Measurements from ENCODE around the gene SFXN2.
"Not testable (repeated sequence)": the region's sequence is repeated elsewhere in the genome, so short reads cannot be mapped to it uniquely, and the experiment has no call there.

Gene SFXN2

DNA sequence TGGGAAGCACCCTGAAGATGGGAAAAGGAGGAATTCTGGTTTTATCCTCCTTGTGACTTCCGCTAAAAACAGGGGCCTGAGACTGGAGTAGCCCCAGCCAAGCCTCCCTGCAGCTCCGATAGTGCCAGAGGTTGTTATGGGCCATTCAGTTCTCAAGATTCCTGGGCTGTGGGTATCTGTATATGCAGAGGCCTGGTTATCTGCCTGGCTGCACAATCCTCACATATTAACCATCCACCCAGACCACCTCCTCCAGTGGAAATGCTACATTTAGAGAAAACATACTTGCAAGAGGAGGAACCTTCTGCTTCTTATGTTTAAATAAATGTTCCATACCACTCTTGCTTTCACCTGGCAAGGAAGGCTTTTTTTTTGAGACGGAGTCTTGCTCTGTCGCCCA is 34.8 kb upstream of the SFXN2 start:
- ATAC-seq = no peak
- DNase-seq = no peak

DNA sequence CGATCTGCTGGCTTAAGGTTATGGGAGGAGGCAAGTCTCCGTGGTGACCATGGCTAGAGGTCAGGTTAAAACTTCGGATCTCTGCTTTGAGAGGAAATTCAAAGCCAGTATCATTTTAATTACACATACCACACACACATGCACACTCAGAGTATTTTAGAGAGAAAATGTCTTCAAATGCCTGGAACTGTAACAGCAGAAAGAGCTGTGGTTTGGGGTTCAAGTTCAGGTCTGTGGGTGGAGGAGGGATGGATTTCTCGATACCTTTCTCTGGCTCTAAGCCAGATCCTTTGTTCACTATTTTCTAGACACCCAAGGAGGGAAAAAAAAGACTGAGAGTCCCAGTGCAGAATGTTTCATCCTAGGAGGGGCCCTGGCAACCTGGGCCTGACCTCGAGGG is 32.7 kb upstream of the SFXN2 start:
- peak; percentile 26 for ATAC-seq
- DNase-seq = no peak

DNA sequence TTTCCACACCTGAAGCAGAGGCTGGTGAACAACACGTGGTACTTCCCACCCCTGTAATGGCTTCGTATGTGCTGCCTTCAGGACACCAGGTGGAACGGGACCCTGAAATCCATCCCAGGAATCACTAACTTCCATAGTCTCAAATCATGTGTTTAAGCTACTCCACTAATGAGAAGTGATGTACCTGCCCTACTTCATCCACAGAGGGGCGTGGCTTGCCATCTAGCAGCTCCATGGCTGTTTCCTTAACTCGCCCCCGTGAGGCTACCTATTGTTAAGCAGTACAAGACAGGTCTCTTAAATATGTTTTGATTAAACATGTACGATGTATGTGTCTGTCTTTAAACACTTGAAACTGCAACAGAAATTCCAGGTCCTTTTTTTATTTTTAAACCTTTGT is 32.0 kb upstream of the SFXN2 start:
- no peak for DNase-seq
- ATAC-seq = no peak

DNA sequence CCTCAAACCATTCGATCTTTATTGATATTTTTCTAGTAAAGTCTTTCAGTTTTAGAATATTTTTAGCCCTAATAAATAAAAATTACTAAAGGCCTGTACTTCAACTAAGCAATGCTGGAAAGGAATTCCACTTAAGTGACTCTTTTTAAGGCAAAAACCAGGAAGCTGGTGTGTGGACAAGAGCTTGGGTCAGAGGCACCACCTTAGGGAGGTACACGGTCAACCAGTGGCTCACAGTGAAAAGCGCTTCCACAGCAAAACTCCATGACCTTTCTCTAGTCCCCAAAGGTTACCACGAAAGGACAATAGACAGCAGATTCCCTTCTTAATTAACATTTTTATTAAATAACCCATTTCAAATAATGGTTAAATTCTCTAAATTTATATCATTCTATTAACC is 31.5 kb upstream of the SFXN2 start:
- ATAC-seq (no peak), DNase-seq (no peak)

DNA sequence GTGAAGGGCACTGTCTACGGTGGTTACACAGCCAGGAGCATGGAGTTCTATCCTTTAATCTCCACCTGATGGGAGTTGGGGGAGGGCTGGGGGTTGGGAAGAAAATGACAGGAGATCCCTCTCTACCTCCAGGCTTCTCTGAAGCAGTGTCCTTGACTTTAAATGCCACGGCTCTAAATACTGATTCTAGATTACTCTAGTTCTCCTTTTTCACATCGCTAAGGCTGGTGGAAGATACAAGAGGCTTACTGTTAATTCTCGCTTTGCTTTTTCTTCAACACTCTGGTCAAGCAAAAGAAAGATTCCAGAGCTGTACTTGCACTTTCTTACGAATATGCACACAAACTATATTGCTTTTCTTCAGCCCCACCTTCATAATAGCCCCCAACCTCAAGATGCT is 30.7 kb upstream of the SFXN2 start:
- DNase-seq = no peak
- ATAC-seq = no peak

DNA sequence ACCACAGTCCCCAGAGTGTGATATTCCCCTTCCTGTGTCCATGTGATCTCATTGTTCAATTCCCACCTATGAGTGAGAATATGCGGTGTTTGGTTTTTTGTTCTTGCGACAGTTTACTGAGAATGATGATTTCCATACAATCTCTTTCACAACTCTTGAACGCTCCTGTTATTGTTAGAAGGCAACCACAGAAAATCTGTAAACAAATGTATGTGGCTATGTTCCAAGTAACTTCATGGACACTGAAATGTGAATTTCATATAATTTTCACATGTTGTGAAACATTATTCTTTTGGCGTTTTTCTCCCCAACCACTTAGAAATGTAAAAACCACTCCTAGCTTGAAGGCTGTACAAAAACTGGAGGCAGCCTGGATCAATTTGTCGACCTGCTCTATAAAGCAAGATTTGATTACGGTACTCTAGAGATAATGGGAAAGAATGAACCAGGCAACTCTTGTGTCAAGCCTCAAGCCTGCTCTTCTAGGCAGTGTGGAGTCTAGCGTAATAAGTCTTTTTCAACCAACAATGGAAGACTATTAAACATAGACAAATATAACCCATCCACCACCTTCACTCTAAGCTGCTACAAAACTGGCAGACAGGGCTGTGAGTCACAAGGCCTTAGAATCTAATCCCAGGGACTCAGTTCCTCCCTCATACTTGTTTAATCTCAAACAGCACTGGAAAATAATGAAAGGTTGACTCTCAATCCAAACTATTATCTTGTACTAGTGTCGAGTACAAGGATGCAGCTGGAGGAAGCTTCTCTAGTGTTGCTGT is 23.0 kb upstream of the SFXN2 start:
- ATAC-seq = no peak
- no peak for DNase-seq

DNA sequence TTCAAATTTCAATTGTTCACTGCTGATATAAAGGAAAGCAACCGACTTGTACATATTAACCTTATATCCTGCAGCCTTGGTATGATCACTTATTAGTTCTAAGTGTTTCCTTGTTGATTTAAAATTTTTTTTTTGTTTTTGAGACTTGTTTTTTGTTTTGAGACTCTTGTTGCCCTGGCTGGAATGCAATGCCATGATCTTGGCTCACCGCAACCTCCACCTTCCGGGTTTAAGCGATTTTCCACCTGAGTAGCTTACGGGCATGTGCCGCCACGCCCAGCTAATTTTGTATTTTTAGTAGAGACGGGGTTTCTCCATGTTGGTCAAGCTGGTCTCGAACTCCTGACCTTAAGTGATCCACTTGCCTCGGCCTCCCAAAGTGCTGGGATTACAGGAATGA is 19.0 kb upstream of the SFXN2 start:
- ATAC-seq = not testable (repeated sequence)

DNA sequence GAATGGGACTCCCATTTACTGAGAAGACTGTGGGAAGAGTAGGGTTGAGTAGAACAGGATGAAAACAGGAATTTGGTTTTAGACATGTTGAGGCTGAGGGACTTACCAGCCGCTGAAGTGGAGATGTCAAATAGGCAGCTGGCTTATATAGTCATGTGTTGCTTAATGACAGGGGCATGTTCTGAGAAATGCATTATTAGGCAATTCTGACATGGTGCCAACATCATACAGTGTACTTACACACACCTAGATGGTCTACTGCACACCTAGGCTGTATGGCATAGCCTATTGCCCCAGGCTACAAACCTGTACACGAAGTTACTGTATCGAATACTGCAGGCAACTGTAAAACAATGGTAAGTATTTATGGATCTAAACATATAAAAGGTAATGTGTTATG is 17.7 kb upstream of the SFXN2 start:
- ATAC-seq (no peak), DNase-seq (no peak)

More for the DNA sequence above, 19.0 kb upstream of the SFXN2 start:
- not testable (repeated sequence) for DNase-seq

DNA sequence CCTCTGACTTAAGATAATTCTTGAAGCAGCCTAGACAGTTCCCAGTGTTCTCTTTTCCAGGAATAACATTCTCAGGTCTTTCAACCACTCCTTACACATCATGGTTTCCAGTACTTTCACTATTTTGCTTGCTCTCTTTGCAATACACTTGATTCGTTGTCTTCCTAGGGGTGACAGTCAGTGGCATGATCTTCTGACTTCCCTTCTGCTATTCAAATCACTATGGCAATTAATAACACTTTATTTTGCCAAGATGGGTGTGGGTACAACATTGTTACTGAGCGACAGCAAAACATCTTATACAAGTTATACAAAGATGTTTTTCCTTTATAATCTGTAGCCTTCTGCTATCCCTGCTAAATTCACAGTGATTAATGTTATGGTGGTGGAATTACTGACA is 15.5 kb upstream of the SFXN2 start:
- DNase-seq (no peak), ATAC-seq (no peak)

DNA sequence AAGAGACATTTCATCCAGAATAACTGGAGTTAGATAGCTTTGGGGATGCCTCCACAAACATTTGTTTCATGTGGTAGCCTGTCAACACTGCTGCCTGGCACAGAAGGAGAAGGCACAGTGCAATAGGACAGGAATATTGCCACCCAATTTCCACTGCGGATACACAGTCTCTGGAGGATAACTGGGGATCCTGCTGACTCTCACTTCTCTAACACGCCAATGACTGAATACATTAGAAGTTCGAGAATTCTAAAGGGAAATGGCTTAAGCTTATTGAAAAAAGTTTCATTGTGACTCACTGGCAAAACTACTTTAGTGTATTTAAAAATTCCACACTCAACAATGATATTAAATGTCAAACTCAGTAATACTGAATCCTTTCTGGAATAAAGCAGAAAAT is 13.2 kb upstream of the SFXN2 start:
- ATAC-seq (no peak), DNase-seq (no peak)

DNA sequence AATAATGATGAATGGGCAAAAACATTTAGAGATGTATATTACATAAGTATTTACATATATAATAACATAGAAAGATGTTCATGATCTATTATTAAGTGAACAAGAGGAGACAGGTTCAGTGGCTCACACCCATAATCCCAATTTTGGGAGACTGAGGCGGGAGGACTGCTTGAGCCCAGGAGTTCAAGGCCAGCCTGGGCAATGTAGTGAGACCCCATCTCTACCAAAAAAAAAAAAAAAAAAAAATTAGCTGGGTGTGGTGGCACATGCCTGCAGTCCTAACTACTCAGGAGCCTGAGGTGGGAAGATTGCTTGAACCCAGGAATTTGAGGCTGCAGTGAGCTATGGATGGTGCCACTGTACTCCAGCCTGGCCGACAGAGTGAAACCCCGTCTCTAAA is 12.6 kb upstream of the SFXN2 start:
- no peak for ATAC-seq

DNA sequence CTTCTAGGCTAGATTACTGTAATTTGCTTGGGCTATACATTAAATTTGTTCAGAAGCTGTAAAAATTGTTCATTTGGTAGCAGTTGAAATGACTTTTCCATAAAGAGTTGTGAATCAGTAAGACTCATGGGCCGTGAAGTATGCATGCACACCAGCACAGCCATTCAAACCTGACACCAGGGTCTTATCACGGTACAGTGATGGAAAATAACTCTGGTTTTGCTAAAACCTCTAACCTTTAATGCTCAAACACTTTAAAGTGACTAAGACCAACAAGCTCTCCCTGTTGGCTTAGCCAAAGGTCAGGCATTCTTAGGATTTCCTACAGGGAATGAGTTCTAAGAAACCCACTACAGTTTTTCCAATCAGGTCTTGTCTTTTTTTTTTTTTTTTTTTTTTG is 11.7 kb upstream of the SFXN2 start:
- ATAC-seq (peak; percentile 89), DNase-seq (peak; percentile 19)

More for the DNA sequence above, 12.6 kb upstream of the SFXN2 start:
- no peak for DNase-seq

DNA sequence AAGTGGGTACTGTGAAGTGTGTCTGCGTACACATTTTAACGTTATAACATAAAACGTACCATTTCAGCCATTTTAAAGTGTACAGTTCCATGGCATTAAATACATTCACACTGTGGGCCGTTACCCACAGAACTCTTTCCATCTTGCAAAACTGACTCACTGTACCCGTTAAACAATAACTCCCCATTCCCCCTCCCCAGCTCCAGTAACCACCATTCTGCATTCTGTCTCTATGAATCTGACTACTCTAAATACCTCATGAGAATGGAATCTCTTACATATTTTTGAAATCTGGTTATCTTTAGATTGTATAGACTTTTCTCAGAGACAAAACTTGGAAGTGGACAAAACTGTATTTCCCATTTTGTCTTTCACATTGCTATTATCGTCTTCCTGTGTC is 9.5 kb upstream of the SFXN2 start:
- ATAC-seq (peak; percentile 81), DNase-seq (no peak)

DNA sequence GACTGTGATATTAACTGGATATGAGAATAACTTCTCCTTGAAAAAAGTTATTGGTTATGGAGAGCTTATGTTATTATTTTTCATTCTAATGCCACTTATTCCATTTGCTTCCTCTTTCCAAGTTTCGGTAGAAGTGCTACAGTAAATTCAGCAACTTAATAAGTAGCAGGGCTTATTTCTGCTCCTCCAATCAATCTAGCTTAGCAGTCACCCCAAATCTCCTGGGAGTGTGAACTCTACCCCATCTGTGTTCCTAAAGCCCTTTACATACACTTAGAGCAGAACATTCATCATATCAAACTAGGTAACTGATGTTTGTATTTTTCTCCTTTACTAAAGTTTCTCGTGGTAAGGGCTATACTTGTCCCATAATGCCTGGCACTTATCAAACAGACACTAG is 8.9 kb upstream of the SFXN2 start:
- no peak for ATAC-seq
- no peak for DNase-seq

DNA sequence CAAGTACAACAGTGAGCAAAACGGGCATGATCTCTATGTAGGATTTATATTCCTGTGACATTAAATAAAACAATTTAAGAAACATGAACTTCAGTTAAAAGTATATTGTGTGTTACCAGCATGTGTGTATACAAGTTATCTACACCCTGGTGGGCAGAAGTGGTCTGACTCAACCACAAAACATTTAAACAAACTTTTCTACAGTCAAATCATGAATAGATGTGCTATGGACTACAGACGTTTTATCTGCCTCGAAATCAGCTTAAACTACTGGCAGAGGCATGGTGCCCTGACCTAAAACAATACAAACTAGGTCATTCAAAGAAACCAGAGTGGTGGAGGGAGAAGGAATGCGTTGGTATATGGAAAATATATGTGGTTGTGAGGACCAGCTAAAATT is 3.8 kb upstream of the SFXN2 start:
- DNase-seq (no peak), ATAC-seq (peak; percentile 16)

DNA sequence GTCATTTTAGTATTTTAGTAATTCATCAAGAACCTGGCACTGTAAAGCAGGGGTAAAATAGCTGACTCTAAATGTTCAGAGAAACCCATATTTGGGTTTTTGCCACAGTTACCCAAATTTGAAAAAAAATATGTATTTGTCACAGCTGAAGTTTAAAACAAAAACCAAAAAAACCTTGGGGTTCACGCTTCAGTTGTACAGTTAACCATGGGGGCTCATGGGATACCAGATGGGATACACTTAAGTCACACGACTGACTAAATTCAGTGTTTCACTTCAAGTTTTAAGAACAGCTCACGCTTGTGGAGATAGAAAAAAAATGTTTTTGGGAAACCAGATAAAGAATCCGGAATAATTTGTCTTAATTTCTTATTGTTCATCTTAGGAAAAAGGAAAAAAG is 2.3 kb upstream of the SFXN2 start:
- ATAC-seq (no peak), DNase-seq (no peak)

DNA sequence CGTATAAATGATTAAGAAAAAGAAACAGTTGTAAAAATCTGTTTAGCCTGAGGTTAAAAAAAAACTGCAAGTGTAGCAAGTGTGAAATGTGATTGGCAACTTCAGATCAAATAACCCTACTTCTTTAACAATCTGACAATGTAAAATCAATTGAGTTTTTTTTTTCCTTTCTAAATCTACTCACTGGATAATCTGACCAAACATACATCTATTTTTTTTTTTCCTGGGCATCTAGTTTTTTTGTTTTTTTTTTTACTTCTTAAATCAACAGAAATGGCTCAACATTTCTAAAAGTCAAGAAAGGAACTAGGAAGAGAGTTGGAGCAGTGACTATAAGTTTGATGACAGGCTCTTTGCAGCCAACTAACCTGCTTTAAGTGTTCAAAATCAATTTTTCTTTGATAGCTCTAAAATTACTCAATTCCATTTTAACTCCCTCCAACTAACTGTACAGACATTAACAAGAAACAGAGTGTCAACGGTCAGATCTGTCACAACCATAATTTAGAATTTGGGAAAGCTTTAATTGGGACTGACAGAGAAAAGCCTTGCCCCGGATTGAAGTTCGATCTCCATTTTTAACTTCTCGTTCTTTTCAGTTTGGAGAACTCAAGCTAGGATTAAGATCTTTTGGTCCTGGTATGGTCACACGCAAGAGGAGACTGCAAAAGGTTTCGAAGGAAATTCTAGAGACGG is 1.4 kb upstream of the SFXN2 start:
- ATAC-seq = no peak

DNA sequence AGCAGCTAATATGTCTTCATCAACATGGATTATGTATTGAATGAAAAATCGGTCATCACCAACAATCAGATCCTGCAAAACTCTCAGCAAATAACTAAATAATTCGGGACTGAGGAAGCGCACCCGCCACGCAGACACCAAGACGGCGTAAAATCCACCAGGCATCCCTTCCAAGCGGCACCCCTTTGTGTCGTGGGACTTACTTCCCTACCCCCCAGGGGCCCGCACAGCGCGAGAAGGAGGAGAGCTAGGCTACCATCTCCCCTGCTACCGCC is 960 bp upstream of the SFXN2 start:
- ATAC-seq = peak; percentile 55

More for the DNA sequence above, 1.4 kb upstream of the SFXN2 start:
- no peak for DNase-seq

DNA sequence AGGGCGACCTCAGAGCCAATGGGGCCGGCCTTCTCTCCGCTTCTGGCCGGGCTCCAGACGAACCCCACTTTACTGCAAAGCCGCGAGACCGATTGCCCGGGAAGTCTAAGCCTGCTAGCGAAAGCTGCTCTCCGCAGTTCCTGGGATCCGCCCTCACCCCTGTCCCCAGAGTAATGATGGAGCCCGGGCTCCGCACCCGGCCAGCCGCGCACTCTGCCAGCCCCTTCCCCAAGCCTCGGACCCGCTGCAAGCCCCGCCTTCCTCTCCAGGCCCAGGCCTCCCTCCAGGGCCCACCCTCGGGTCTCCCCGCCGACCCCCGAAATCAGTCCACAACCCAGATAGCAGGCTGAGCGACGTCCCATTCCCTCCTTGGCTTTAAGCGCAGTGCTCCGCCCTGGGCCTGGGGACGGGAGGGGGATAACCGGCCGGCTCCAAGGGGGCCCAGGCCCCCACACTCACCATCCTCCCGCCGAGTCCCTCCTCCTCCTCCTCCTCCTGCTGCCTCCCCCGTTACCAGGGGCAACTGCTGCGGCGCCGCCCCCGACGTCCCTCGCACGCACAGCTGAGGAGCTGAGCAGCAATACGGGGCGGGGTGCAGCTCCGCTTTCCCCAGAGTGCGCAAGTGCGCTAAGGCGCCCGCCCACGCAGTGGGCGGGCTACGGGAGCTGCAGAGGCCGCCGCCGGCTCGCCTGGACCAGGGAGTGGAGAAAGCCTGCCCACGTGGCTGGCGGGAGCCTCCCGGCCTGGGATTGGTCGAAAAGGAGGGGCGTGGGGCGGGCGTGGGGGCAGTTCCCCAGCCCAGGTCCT is 419 bp upstream of the SFXN2 start, which contains the start of gene ARL3:
Gene ARL3, minus strand, starts transcription at position 584 of the 807 bp plus-strand sequence. Its CDS starts 122 bp downstream, at position 462.
- ATAC-seq (peak; percentile 89), DNase-seq (peak; percentile 98)

More for the DNA sequence above, 960 bp upstream of the SFXN2 start:
- DNase-seq = no peak

DNA sequence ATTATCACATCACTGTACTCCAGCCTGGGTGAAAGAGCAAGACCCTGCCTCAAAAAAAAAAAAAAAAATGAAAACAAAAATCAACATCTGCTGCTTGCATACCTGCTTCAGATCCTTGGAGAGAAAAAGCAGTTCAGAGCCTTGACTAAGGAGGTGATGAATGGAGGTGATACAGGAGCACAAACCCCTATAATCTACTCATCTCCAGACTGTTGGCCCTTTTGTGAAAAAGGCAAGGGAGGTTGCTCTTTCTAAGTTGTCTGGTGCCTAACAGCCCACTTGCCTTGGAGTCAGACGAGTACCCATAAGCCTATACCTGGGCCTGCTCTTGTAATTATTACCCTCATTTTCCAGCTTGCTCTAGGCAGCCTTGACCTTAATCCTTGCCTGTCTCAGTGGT is 1.4 kb downstream of the SFXN2 start:
- no peak for DNase-seq
- no peak for ATAC-seq

DNA sequence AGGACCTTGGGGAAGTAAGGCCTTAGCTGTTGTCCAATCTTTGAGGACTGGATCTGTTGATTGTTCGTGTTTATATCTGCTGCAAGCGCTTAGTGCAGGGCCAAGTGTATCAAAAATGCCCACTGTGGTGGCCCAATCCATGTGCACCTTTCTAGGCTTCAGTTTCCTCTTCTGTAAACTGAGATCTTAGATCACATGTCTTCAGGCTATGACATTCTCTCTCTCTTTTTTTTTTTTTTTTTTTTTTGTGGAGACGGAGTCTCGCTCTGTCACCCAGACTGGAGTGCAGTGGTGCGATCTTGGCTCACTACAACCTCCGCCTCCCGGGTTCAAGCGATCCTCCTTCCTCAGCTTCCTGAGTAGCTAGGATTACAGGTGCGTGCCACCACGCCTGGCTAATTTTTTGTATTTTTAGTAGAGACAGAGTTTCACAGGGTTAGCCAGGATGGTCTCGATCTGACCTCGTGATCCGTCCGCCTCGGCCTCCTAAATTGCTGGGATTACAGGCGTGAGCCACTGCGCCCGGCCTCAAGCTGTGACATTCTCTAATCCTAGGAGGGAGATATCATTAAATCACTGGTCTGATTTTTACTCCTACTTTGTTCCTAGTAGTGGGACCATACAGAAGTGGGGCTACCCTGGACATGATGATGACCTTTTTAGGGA is 2.6 kb downstream of the SFXN2 start:
- not testable (repeated sequence) for ATAC-seq, DNase-seq

DNA sequence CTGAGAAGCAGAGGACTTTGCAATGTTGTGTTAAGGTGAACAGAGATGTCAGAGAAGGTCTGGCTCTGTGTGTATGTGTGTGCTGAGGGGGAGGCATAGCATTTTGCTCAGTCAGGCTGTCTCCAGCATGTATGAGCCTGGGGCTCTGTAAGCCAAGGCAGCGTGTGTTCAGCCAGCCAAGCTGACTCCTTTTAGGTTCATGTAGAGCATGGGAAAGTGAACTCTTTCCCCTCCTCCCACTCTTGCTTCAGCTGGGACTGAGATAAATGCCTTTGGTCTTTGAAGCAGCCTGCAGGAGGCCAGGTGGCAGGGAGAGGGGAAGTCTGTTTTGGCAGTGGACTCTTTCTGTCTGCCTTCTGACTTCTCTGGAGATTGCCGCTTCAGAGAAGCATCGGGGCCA is 3.8 kb downstream of the SFXN2 start:
- no peak for DNase-seq
- ATAC-seq = no peak

DNA sequence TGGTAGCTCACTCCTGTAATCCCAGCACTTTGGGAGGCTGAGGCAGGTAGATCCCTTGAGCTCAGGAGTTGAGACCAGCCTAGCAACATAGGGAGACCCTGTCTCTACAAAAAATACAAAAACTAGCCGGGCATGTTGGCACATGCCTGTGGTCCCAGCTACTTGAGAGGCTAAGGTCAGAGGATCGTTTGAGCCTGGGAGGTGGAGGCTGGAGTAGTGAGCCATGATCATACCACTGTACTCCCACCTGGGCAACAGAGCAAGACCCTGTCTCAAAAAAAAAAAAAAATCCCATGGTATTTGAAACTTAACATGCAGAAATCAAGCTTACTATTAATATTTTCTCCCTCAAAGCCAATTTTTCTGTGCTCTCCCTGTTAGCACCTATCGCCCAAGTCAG is 5.9 kb downstream of the SFXN2 start:
- DNase-seq (no peak), ATAC-seq (no peak)
